NK-92 (cell line): ENCODE measurements around the gene COMTD1.
"Not testable (repeated sequence)": the region's sequence is repeated elsewhere in the genome, so short reads cannot be mapped to it uniquely, and the experiment has no call there.

Source experiments
- DNase-seq: peaks from one replicate; lab custom pipeline; 2025; ENCODE audit not compliant: unreplicated experiment; lab: John Stamatoyannopoulos, UW

COMTD1 gene

GRCh38 chr10:75223507-75223906, 12.2 kb downstream of the COMTD1 start:
- no peak for DNase-seq

GRCh38 chr10:75221492-75221891, 14.3 kb downstream of the COMTD1 start:
- DNase-seq, result not testable (repeated sequence)

- no peak for DNase-seq
These were observed 15.5 kb downstream of the COMTD1 start for GRCh38 chr10:75220274-75220673.

GRCh38 chr10:75212343-75212742, 23.4 kb downstream of the COMTD1 start:
- DNase-seq, result no peak

GRCh38 chr10:75211007-75211691, 24.6 kb downstream of the COMTD1 start:
- no peak for DNase-seq

GRCh38 chr10:75210282-75211006, 25.3 kb downstream of the COMTD1 start, which contains the start of gene VDAC2:
Gene VDAC2, plus strand, starts transcription at chr10:75210796. Its CDS starts 363 bp downstream, at chr10:75211159.
- DNase-seq, result peak; percentile 77

GRCh38 chr10:75209921-75210281, 25.9 kb downstream of the COMTD1 start:
- no peak for DNase-seq

- no peak for DNase-seq
These were observed 26.5 kb downstream of the COMTD1 start for GRCh38 chr10:75209086-75209920.

- DNase-seq, result no peak
These were observed 27.6 kb downstream of the COMTD1 start for GRCh38 chr10:75208181-75208580.

- no peak for DNase-seq
These were observed 28.0 kb downstream of the COMTD1 start for GRCh38 chr10:75207857-75208144.

- DNase-seq, result no peak
These were observed 28.5 kb downstream of the COMTD1 start for GRCh38 chr10:75207079-75207856.

- DNase-seq, result not testable (repeated sequence)
These were observed 29.1 kb downstream of the COMTD1 start for GRCh38 chr10:75206638-75207037.

GRCh38 chr10:75205908-75206307, 29.8 kb downstream of the COMTD1 start:
- DNase-seq, result no peak

GRCh38 chr10:75203724-75204123, 32.0 kb downstream of the COMTD1 start:
- DNase-seq, result no peak

- DNase-seq, result not testable (repeated sequence)
These were observed 32.6 kb downstream of the COMTD1 start for GRCh38 chr10:75203046-75203620.

- DNase-seq, result no peak
These were observed 33.3 kb downstream of the COMTD1 start for GRCh38 chr10:75202321-75203045.

- DNase-seq, result no peak
These were observed 33.9 kb downstream of the COMTD1 start for GRCh38 chr10:75201793-75202307.

- DNase-seq, result not testable (repeated sequence)
These were observed 35.8 kb downstream of the COMTD1 start for GRCh38 chr10:75199949-75200348.

- DNase-seq, result no peak
These were observed 37.9 kb downstream of the COMTD1 start for GRCh38 chr10:75197906-75198305.

- no peak for DNase-seq
These were observed 38.7 kb downstream of the COMTD1 start for GRCh38 chr10:75197066-75197465.
